GM15510 (cell line): ENCODE data around the gene TKFC.
A peak's percentile ranks its signal among the peaks of the same experiment; 100 is the strongest.

ENCODE experiments used
- POLR2A ChIP-seq: IDR thresholded peaks from 3 replicates; pipeline ENCODE4 v1.6.1; 2011; ENCODE audit warnings: borderline replicate concordance; ENCODE audit not compliant: insufficient read length; ENCODE audit errors: extremely low read depth

Gene TKFC

GRCh38 chr11:61332797-61333549 lies at the start of gene TKFC, which contains the start of gene DDB1:
TSS of gene TKFC (plus strand) at chr11:61333228. CDS start at chr11:61334729, 1,501 bp downstream.
TSS of gene DDB1 (minus strand) at chr11:61333105. CDS start at chr11:61332968, 137 bp downstream.
- peak; percentile 92 for TF ChIP-seq POLR2A

GRCh38 chr11:61283613-61284012 lies 49.4 kb upstream of the TKFC start:
- no peak for TF ChIP-seq POLR2A

GRCh38 chr11:61287338-61287977 lies 45.6 kb upstream of the TKFC start:
- no peak for TF ChIP-seq POLR2A

- TF ChIP-seq POLR2A: no peak
Measured at GRCh38 chr11:61290905-61291690, 41.9 kb upstream of the TKFC start.

GRCh38 chr11:61292356-61292755 lies 40.7 kb upstream of the TKFC start:
- TF ChIP-seq POLR2A: no peak

- no peak for TF ChIP-seq POLR2A
Measured at GRCh38 chr11:61293867-61294716, 38.9 kb upstream of the TKFC start.

- TF ChIP-seq POLR2A: peak; percentile 50
Measured at GRCh38 chr11:61294717-61295595, 38.1 kb upstream of the TKFC start, which contains the start of gene VWCE. TSS of gene VWCE (minus strand) at chr11:61295316. CDS start at chr11:61295037, 279 bp downstream.

- TF ChIP-seq POLR2A: no peak
Measured at GRCh38 chr11:61295596-61295926, 37.5 kb upstream of the TKFC start.

GRCh38 chr11:61297341-61297740 lies 35.7 kb upstream of the TKFC start:
- TF ChIP-seq POLR2A: no peak

- TF ChIP-seq POLR2A: no peak
Measured at GRCh38 chr11:61297746-61298145, 35.3 kb upstream of the TKFC start.

GRCh38 chr11:61298663-61299244 lies 34.3 kb upstream of the TKFC start:
- TF ChIP-seq POLR2A: no peak

GRCh38 chr11:61302550-61302949 lies 30.5 kb upstream of the TKFC start:
- TF ChIP-seq POLR2A: no peak

GRCh38 chr11:61303725-61304124 lies 29.3 kb upstream of the TKFC start:
- no peak for TF ChIP-seq POLR2A

- no peak for TF ChIP-seq POLR2A
Measured at GRCh38 chr11:61305417-61305816, 27.6 kb upstream of the TKFC start.

GRCh38 chr11:61306221-61306620 lies 26.8 kb upstream of the TKFC start:
- TF ChIP-seq POLR2A: no peak
